Endothelial cell of umbilical vein (primary cell): Measurements from ENCODE around the gene PLXNC1. TPM values are rescaled to one million over a fixed set of nuclear protein-coding genes. Genes with fewer than 3 reads are reported as not detected.

Source experiments
- BruUV-seq: library from RNA; stranded (reverse); fragments of 400-500 nt; replicated peaks from 2 replicates; lab custom pipeline; 2021; lab: Mats Ljungman, UMichigan
- CTCF ChIA-PET: fragments of 300-600, 350-600 bp; sonication (Branson Sonifier 250); formaldehyde crosslinking; loops from one replicate; lab custom pipeline; 2021; ENCODE audit warnings: antibody characterized with exemption, inconsistent platforms; lab: Charles Lee
- POLR2A ChIA-PET: fragments of 300-600, 350-600 bp; sonication (Branson Sonifier 250); formaldehyde crosslinking; loops from one replicate; lab custom pipeline; 2021; ENCODE audit warnings: antibody characterized with exemption, inconsistent platforms; lab: Charles Lee
- DNase-seq: peaks from one replicate; pipeline ENCODE4 v3.0.0-alpha.2; 2011; ENCODE audit warnings: low read depth, low spot score
- FAIRE-seq: peaks from 2 replicates; lab custom pipeline; 2011; peaks lifted over from hg19 to GRCh38; lab: Jason Lieb, UNC
- H2AFZ ChIP-seq: 2 replicates; pipeline ENCODE4 v1.6.0; 2012; ENCODE audit warnings: low read depth, low read length, control low read depth, inconsistent platforms
- H3K27ac ChIP-seq: 2 replicates; pipeline ENCODE4 v1.5.1; 2011; ENCODE audit warnings: low read depth, mild to moderate bottlenecking, control low read depth, low read length, moderate library complexity; ENCODE audit not compliant: insufficient read depth
- H3K27me3 ChIP-seq, 2 experiments: 2 replicates each; pipeline versions ENCODE4 v1.6.0 to v1.6.1; 2011; ENCODE audit warnings: low read length in 2 of 2, mixed read lengths in 1 of 2; ENCODE audit not compliant: control insufficient read depth in 2 of 2, insufficient read depth in 2 of 2
- H3K36me3 ChIP-seq, 2 experiments: 2 replicates in 1 of 2; 3 replicates in 1 of 2; pipeline ENCODE4 v1.5.1; 2011; ENCODE audit warnings: low read length in 2 of 2, mild to moderate bottlenecking in 1 of 2, moderate library complexity in 1 of 2; ENCODE audit not compliant: control insufficient read depth in 2 of 2, insufficient read depth in 2 of 2; ENCODE audit errors: extremely low read depth in 1 of 2
- H3K4me1 ChIP-seq: 3 replicates; pipeline ENCODE4 v1.5.1; 2011; ENCODE audit warnings: mild to moderate bottlenecking, low read length; ENCODE audit not compliant: control insufficient read depth, insufficient read depth; ENCODE audit errors: extremely low read depth
- H3K4me2 ChIP-seq: 2 replicates; pipeline ENCODE4 v1.6.1; 2011; ENCODE audit warnings: low read length, control low read depth, mixed read lengths; ENCODE audit not compliant: insufficient read depth
- H3K4me3 ChIP-seq, 3 experiments: fragments of 200-600 bp in 1 of 3; sonication (generic), shearing (Covaris generic) in 1 of 3; replicated peaks in 1 of 3; 2 replicates each; pipeline ENCODE4 v1.5.1; 2011 to 2016; ENCODE audit warnings: control low read depth in 3 of 3, low read length in 3 of 3, mild to moderate bottlenecking in 2 of 3, inconsistent platforms in 1 of 3, low read depth in 1 of 3, moderate library complexity in 1 of 3; ENCODE audit not compliant: insufficient read depth in 1 of 3
- H3K79me2 ChIP-seq: 2 replicates; pipeline ENCODE4 v1.6.0; 2012; ENCODE audit warnings: low read length, inconsistent platforms; ENCODE audit not compliant: control insufficient read depth, insufficient read depth
- H3K9ac ChIP-seq: replicated peaks from 2 replicates; pipeline ENCODE3; 2011; ENCODE audit warnings: low read length, control low read depth; ENCODE audit not compliant: insufficient read depth; ENCODE audit errors: extremely low read depth
- H3K9me1 ChIP-seq: replicated peaks from 3 replicates; pipeline ENCODE4 v1.6.0; 2011; ENCODE audit warnings: mild to moderate bottlenecking, low read length; ENCODE audit not compliant: control insufficient read depth, insufficient read depth; ENCODE audit errors: extremely low read depth
- H3K9me3 ChIP-seq: replicated peaks from 2 replicates; pipeline ENCODE4 v1.5.1; 2012; ENCODE audit warnings: low read length, inconsistent platforms; ENCODE audit not compliant: control insufficient read depth, insufficient read depth
- H4K20me1 ChIP-seq: replicated peaks from 2 replicates; pipeline ENCODE3; 2011; ENCODE audit warnings: mild to moderate bottlenecking, low read length; ENCODE audit not compliant: control insufficient read depth, insufficient read depth; ENCODE audit errors: extremely low read depth
- EZH2 ChIP-seq: IDR thresholded peaks from 2 replicates; pipeline ENCODE4 v1.6.1; 2012; ENCODE audit warnings: borderline replicate concordance, low read depth, mild to moderate bottlenecking, moderate library complexity, low read length, inconsistent platforms; ENCODE audit not compliant: severe bottlenecking
- FOS ChIP-seq: IDR thresholded peaks from 2 replicates; pipeline ENCODE4 v1.6.1; 2011; ENCODE audit warnings: mild to moderate bottlenecking, low read length, moderate library complexity, borderline replicate concordance; ENCODE audit not compliant: insufficient read depth
- GATA2 ChIP-seq: IDR thresholded peaks from 2 replicates; pipeline ENCODE4 v1.7.0; 2011; ENCODE audit warnings: low read depth, mild to moderate bottlenecking, moderate library complexity, mixed read lengths, low read length; ENCODE audit not compliant: insufficient read length, insufficient read depth
- JUN ChIP-seq: IDR thresholded peaks from 2 replicates; pipeline ENCODE4 v1.6.1; 2011; ENCODE audit warnings: borderline replicate concordance, low read depth; ENCODE audit not compliant: insufficient read length, insufficient read depth
- MYC ChIP-seq: IDR thresholded peaks from one replicate; pipeline ENCODE4 v1.6.1; 2011; ENCODE audit warnings: mild to moderate bottlenecking, low read depth, low read length
- POLR2A ChIP-seq: IDR thresholded peaks from 2 replicates; pipeline ENCODE4 v1.6.1; 2012; ENCODE audit warnings: low read depth, mild to moderate bottlenecking, control low read depth, low read length
- POLR2AphosphoS5 ChIP-seq: IDR thresholded peaks from 2 replicates; pipeline ENCODE4 v1.6.1; 2012; ENCODE audit warnings: low read depth, mild to moderate bottlenecking, control low read depth, low read length, moderate library complexity; ENCODE audit not compliant: insufficient read depth
- dilution Hi-C: fragments of 300-500 bp; cut with MboI; formaldehyde crosslinking; loops from one replicate; pipeline ENCODE4 v1.15.0; 2019; ENCODE audit warnings: low sequenced_read_pairs; ENCODE audit not compliant: extremely low pct_ligation_motif_present
- intact Hi-C: fragments of 100-400 bp; cut with micrococcal nuclease; formaldehyde crosslinking; loops from one replicate; pipeline ENCODE4 v1.10.0; 2022
- polyA plus RNA-seq, 4 experiments: library from polyadenylated mRNA; depleted of rRNA in 3 of 4; stranded (reverse) in 3 of 4; unstranded in 1 of 4; fragments of >200 nt; gene quantifications; 2 replicates each; pipeline versions ENCODE4 v1.2.1 to v1.2.3, GENCODE V29; 2011 to 2012; ENCODE audit warnings: missing spikeins in 1 of 4
- total RNA-seq: library from RNA; stranded (reverse); gene quantifications from 2 replicates; pipeline ENCODE4 v1.2.3, GENCODE V29; 2021
- TF ChIP-seq, protein P1 (sequence below): IDR thresholded peaks from 2 replicates; pipeline ENCODE4 v1.6.1; 2011; ENCODE audit not compliant: insufficient read depth, insufficient read length
- TF ChIP-seq, protein P2 (sequence below), 2 donors: IDR thresholded peaks; 1 replicate in 1 of 2; 2 replicates in 1 of 2; pipeline ENCODE4 v1.5.1; 2011; ENCODE audit warnings: low read length in 2 of 2, mild to moderate bottlenecking in 2 of 2, moderate library complexity in 2 of 2, control low read depth in 1 of 2, inconsistent platforms in 1 of 2, low read depth in 1 of 2; ENCODE audit not compliant: insufficient read depth in 1 of 2; ENCODE audit errors: extremely low read depth in 1 of 2

PLXNC1 gene
- total and polyA plus RNA-seq, 2 donors (not counting 3 experiments of a cell fraction or from before 2014, with no cell fraction given): 0.04 TPM; not detected in 1

DNA sequence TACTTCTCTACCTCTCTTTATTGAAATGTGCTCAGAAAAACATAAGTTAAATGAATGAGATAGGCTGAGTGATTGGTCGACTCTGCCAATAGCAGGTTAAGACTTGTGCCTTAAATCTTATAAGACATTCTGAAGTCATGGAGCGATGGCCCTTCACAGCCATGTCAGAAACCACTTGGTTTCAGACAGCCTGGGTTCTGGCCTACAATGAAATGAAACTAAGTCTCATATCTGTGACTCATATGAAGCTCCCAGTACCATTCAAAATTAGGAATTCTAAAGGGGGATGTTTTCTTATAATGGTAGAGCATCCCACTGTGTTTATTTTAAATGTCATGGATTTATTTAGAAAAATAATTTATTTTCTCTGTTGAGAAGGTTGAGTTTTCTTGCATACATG lies 42.6 kb downstream of the PLXNC1 start:
- POLR2A ChIA-PET: no interaction called here
- dilution Hi-C loops: no loop called here

More for the DNA sequence above, 42.6 kb downstream of the PLXNC1 start:
- H3K4me2 ChIP-seq: no peak overlapping the region
- H4K20me1 ChIP-seq: no peaks in the 10 kb centered on the region
- no peaks in the 10 kb centered on the region for H3K9me1 ChIP-seq
- H3K27ac ChIP-seq: no peak overlapping the region
- peaks cover 9 to 14% of the 10 kb centered on the region in 2 experiments for H3K27me3 ChIP-seq
- no peaks in the 10 kb centered on the region for H3K4me1 ChIP-seq
- FAIRE-seq (no peak), DNase-seq (no peak)
- H3K4me3 ChIP-seq: no peak overlapping the region
- H2AFZ ChIP-seq: no peak overlapping the region
- H3K36me3 ChIP-seq: no peaks in the 10 kb centered on the region
- CTCF ChIA-PET: interaction anchor here (1.4 kb wide), 1 partner anchor 7 kb away, joined by 3 read pairs; no protein-coding TSS in a partner anchor
- H3K9me3 ChIP-seq: no peaks in the 10 kb centered on the region
- BruUV-seq: no TSS peak
- no peak for TF ChIP-seq FOS
- no peak for TF ChIP-seq POLR2A
- TF ChIP-seq POLR2AphosphoS5: no peak
- TF ChIP-seq EZH2: no peak
- TF ChIP-seq, protein P1, sequence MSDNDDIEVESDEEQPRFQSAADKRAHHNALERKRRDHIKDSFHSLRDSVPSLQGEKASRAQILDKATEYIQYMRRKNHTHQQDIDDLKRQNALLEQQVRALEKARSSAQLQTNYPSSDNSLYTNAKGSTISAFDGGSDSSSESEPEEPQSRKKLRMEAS: no peak
- TF ChIP-seq, protein P2, sequence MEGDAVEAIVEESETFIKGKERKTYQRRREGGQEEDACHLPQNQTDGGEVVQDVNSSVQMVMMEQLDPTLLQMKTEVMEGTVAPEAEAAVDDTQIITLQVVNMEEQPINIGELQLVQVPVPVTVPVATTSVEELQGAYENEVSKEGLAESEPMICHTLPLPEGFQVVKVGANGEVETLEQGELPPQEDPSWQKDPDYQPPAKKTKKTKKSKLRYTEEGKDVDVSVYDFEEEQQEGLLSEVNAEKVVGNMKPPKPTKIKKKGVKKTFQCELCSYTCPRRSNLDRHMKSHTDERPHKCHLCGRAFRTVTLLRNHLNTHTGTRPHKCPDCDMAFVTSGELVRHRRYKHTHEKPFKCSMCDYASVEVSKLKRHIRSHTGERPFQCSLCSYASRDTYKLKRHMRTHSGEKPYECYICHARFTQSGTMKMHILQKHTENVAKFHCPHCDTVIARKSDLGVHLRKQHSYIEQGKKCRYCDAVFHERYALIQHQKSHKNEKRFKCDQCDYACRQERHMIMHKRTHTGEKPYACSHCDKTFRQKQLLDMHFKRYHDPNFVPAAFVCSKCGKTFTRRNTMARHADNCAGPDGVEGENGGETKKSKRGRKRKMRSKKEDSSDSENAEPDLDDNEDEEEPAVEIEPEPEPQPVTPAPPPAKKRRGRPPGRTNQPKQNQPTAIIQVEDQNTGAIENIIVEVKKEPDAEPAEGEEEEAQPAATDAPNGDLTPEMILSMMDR (IDR thresholded peaks at IDR 0.05; ENCODE audit: extremely low read depth in 1 of 2, insufficient read depth in 1 of 2, low read depth in 1 of 2, low read length in 2 of 2): no peak
- no peak for TF ChIP-seq MYC
- no peak for TF ChIP-seq JUN
- no peak for TF ChIP-seq GATA2
- no peak overlapping the region for H3K9ac ChIP-seq
- H3K79me2 ChIP-seq: no peaks in the 10 kb centered on the region
- intact Hi-C loops: no loop called here
